Activated naive CD4-positive, alpha-beta T cell treated with anti-CD3 and anti-CD28 coated beads, Interleukin-2, amount 50 U/mL, for 72 hours (primary cell): Measurements from ENCODE around the gene SLC24A1. TPM values are rescaled to one million over a fixed set of nuclear protein-coding genes. Genes with fewer than 3 reads are reported as not detected.
"Not testable (repeated sequence)": the region's sequence is repeated elsewhere in the genome, so short reads cannot be mapped to it uniquely, and the experiment has no call there.

ENCODE experiments used
- ATAC-seq, 2 donors: fragments of 150-1000 bp; cut with Tn5 transposase; 2 replicates each; pipeline ENCODE4 v1.10.0; 2021; ENCODE audit warnings: mild to moderate bottlenecking in 2 of 2, moderate library complexity in 2 of 2
- DNase-seq, 2 donors: peaks; one replicate each; pipeline ENCODE4 v3.0.0; 2021 to 2022; ENCODE audit warnings: low spot score in 2 of 2
- H3K27ac Mint-ChIP-seq, 2 donors: one replicate each; pipeline ENCODE4 v1.8.0; 2022; ENCODE audit warnings: mild to moderate bottlenecking in 2 of 2, mixed read lengths in 2 of 2
- H3K36me3 Mint-ChIP-seq, 2 donors: one replicate each; pipeline ENCODE4 v1.8.0; 2022; ENCODE audit warnings: mixed read lengths in 2 of 2
- H3K9me3 Mint-ChIP-seq, 2 donors: one replicate each; pipeline ENCODE4 v1.8.0; 2022; ENCODE audit warnings: mixed read lengths in 2 of 2
- total RNA-seq, 2 donors: library from RNA; stranded (reverse); gene quantifications; one replicate each; pipeline ENCODE4 v1.2.3, GENCODE V29; 2022

The SLC24A1 gene
- total RNA-seq, 2 donors from 2014 or later = 6.4 to 11.0 TPM

- Mint-ChIP-seq H3K27ac (peak overlapping the region; percentile 93 to 97), H3K36me3 (peaks cover 8 to 12% of the 10 kb centered on the region in 2 donors), H3K9me3 (no peaks in the 10 kb centered on the region)
- ATAC-seq (no peak), DNase-seq (peak in 1 of 2 donors; percentile 11)
Measured at GRCh38 chr15:65611888-65612615, 9.7 kb upstream of the SLC24A1 start.

GRCh38 chr15:65612616-65612946 lies 9.2 kb upstream of the SLC24A1 start:
- DNase-seq = no peak
- H3K27ac Mint-ChIP-seq = peak overlapping the region in 1 of 2 donors; percentile 93
- no peaks in the 10 kb centered on the region for H3K9me3 Mint-ChIP-seq
- peaks cover 8 to 12% of the 10 kb centered on the region in 2 donors for H3K36me3 Mint-ChIP-seq
- peak in 1 of 2 donors; percentile 16 for ATAC-seq

GRCh38 chr15:65612949-65613744 lies 8.6 kb upstream of the SLC24A1 start:
- DNase-seq (no peak), ATAC-seq (no peak)
- Mint-ChIP-seq H3K27ac (peak overlapping the region in 1 of 2 donors; percentile 93), H3K9me3 (no peaks in the 10 kb centered on the region), H3K36me3 (peaks cover 8 to 12% of the 10 kb centered on the region in 2 donors)

GRCh38 chr15:65615887-65616286 lies 5.9 kb upstream of the SLC24A1 start:
- not testable (repeated sequence) for H3K36me3 Mint-ChIP-seq, H3K27ac Mint-ChIP-seq, ATAC-seq, H3K9me3 Mint-ChIP-seq, DNase-seq

- ATAC-seq (no peak), DNase-seq (no peak)
- Mint-ChIP-seq H3K9me3 (no peaks in the 10 kb centered on the region), H3K36me3 (no peaks in the 10 kb centered on the region), H3K27ac (no peak overlapping the region)
Measured at GRCh38 chr15:65618560-65619109, 3.1 kb upstream of the SLC24A1 start.

GRCh38 chr15:65619626-65620290 lies 2.0 kb upstream of the SLC24A1 start:
- ATAC-seq = no peak

GRCh38 chr15:65620833-65621232 lies 905 bp upstream of the SLC24A1 start:
- Mint-ChIP-seq H3K36me3 (peaks cover 0 to 6% of the 10 kb centered on the region in 2 donors), H3K27ac (no peak overlapping the region), H3K9me3 (no peaks in the 10 kb centered on the region)
- DNase-seq (no peak), ATAC-seq (no peak)

More at GRCh38 chr15:65619626-65620290, 2.0 kb upstream of the SLC24A1 start:
- no peaks in the 10 kb centered on the region for H3K9me3 Mint-ChIP-seq
- H3K27ac Mint-ChIP-seq = no peak overlapping the region
- H3K36me3 Mint-ChIP-seq = peaks cover 0 to 6% of the 10 kb centered on the region in 2 donors
- DNase-seq = no peak

- Mint-ChIP-seq H3K27ac (no peak overlapping the region), H3K9me3 (no peaks in the 10 kb centered on the region), H3K36me3 (peaks cover 0 to 6% of the 10 kb centered on the region in 2 donors)
- ATAC-seq = no peak
- DNase-seq = no peak
Measured at GRCh38 chr15:65623103-65623502, 1.4 kb downstream of the SLC24A1 start.

- H3K9me3 Mint-ChIP-seq = no peaks in the 10 kb centered on the region
- DNase-seq (no peak), ATAC-seq (no peak)
- peaks cover 0 to 6% of the 10 kb centered on the region in 2 donors for H3K36me3 Mint-ChIP-seq
- no peak overlapping the region for H3K27ac Mint-ChIP-seq
Measured at GRCh38 chr15:65626856-65627255, 5.1 kb downstream of the SLC24A1 start.

GRCh38 chr15:65629548-65629947 lies 7.8 kb downstream of the SLC24A1 start:
- Mint-ChIP-seq H3K9me3 (no peaks in the 10 kb centered on the region), H3K36me3 (no peaks in the 10 kb centered on the region)
- no peak for ATAC-seq

GRCh38 chr15:65630760-65631159 lies 9.0 kb downstream of the SLC24A1 start:
- ATAC-seq (no peak), DNase-seq (no peak)
- no peaks in the 10 kb centered on the region for H3K9me3 Mint-ChIP-seq
- no peaks in the 10 kb centered on the region for H3K36me3 Mint-ChIP-seq
- no peak overlapping the region for H3K27ac Mint-ChIP-seq

More at GRCh38 chr15:65629548-65629947, 7.8 kb downstream of the SLC24A1 start:
- DNase-seq = no peak
- H3K27ac Mint-ChIP-seq = no peak overlapping the region

GRCh38 chr15:65631503-65631902 lies 9.8 kb downstream of the SLC24A1 start:
- no peaks in the 10 kb centered on the region for H3K9me3 Mint-ChIP-seq
- no peaks in the 10 kb centered on the region for H3K36me3 Mint-ChIP-seq
- ATAC-seq (no peak), DNase-seq (no peak)
- H3K27ac Mint-ChIP-seq = no peak overlapping the region

GRCh38 chr15:65632780-65633375 lies 11.1 kb downstream of the SLC24A1 start:
- H3K9me3 Mint-ChIP-seq = no peaks in the 10 kb centered on the region
- H3K36me3 Mint-ChIP-seq = no peaks in the 10 kb centered on the region
- no peak for DNase-seq
- no peak for ATAC-seq
- H3K27ac Mint-ChIP-seq = no peak overlapping the region

- ATAC-seq (no peak), DNase-seq (no peak)
- Mint-ChIP-seq H3K27ac (no peak overlapping the region), H3K36me3 (no peaks in the 10 kb centered on the region), H3K9me3 (no peaks in the 10 kb centered on the region)
Measured at GRCh38 chr15:65633752-65634151, 12.0 kb downstream of the SLC24A1 start.

- ATAC-seq = no peak
- H3K27ac Mint-ChIP-seq = no peak overlapping the region
Measured at GRCh38 chr15:65634356-65634755, 12.6 kb downstream of the SLC24A1 start.

GRCh38 chr15:65638109-65638508 lies 16.4 kb downstream of the SLC24A1 start:
- Mint-ChIP-seq H3K36me3 (no peaks in the 10 kb centered on the region), H3K9me3 (no peaks in the 10 kb centered on the region), H3K27ac (peak overlapping the region in 1 of 2 donors; percentile 54)
- peak in 1 of 2 donors; percentile 10 for ATAC-seq
- no peak for DNase-seq

More at GRCh38 chr15:65634356-65634755, 12.6 kb downstream of the SLC24A1 start:
- DNase-seq = no peak
- Mint-ChIP-seq H3K9me3 (no peaks in the 10 kb centered on the region), H3K36me3 (no peaks in the 10 kb centered on the region)
